Panc1 (cell line): Measurements from ENCODE around the gene DAPK1.

Experiments
- CTCF ChIP-seq: fragments of 450-650 bp; IDR thresholded peaks from 2 replicates; pipeline ENCODE4 v1.5.1; 2017; ENCODE audit warnings: mild to moderate bottlenecking
- POLR2AphosphoS5 ChIP-seq: IDR thresholded peaks from 2 replicates; pipeline ENCODE4 v1.6.1; 2012; ENCODE audit warnings: mild to moderate bottlenecking, low read depth, low read length, moderate library complexity
- REST ChIP-seq, 2 experiments: IDR thresholded peaks; 2 replicates each; pipeline ENCODE4 v1.6.1; 2011 to 2012; ENCODE audit warnings: low read depth in 2 of 2, control low read depth in 1 of 2, low read length in 1 of 2, mild to moderate bottlenecking in 1 of 2, moderate library complexity in 1 of 2; ENCODE audit not compliant: insufficient read depth in 1 of 2

GRCh38 chr9:87602933-87603643 is 105.4 kb downstream of the DAPK1 start:
- TF ChIP-seq CTCF = no peak
- no peak for TF ChIP-seq REST (IDR thresholded peaks at IDR 0.05; ENCODE audit: insufficient read depth in 1 of 2, low read depth in 2 of 2, low read length in 1 of 2)
- TF ChIP-seq POLR2AphosphoS5 = no peak
